Liver (tissue), 3 donors: Measurements from ENCODE around the gene RYR1.

Experiments
- ATF3 ChIP-seq: IDR thresholded peaks from 2 replicates; pipeline ENCODE4 v1.6.1; 2016; ENCODE audit warnings: antibody characterized with exemption
- CTCF ChIP-seq: fragments of 150-350 bp; IDR thresholded peaks from 2 replicates; pipeline ENCODE4 v1.5.1; 2017; ENCODE audit warnings: improper control_type of control experiment, low read depth, low read length; ENCODE audit not compliant: missing input control
- GABPA ChIP-seq, 2 donors: IDR thresholded peaks in 1 of 2; conservative IDR thresholded peaks in 1 of 2; 2 replicates each; pipeline ENCODE4 v1.6.1; 2016; ENCODE audit warnings: antibody characterized with exemption in 2 of 2, mild to moderate bottlenecking in 1 of 2, moderate library complexity in 1 of 2
- JUND ChIP-seq, 2 donors: IDR thresholded peaks; 2 replicates each; pipeline ENCODE4 v1.6.1; 2016; ENCODE audit warnings: antibody characterized with exemption in 2 of 2
- MAX ChIP-seq: IDR thresholded peaks from 2 replicates; pipeline ENCODE4 v1.6.1; 2016; ENCODE audit warnings: antibody characterized with exemption
- RAD21 ChIP-seq, 2 donors: IDR thresholded peaks; 2 replicates each; pipeline ENCODE4 v1.6.1; 2016; ENCODE audit warnings: antibody characterized with exemption in 2 of 2, mild to moderate bottlenecking in 2 of 2
- REST ChIP-seq: IDR thresholded peaks from 2 replicates; pipeline ENCODE4 v1.6.1; 2016; ENCODE audit warnings: antibody characterized with exemption, mild to moderate bottlenecking
- TAF1 ChIP-seq: conservative IDR thresholded peaks from 2 replicates; pipeline ENCODE4 v1.6.1; 2016; ENCODE audit warnings: antibody characterized with exemption, mild to moderate bottlenecking
- YY1 ChIP-seq: IDR thresholded peaks from 2 replicates; pipeline ENCODE4 v1.6.1; 2016; ENCODE audit warnings: antibody characterized with exemption, mild to moderate bottlenecking
- donor health status: healthy.
- donor health status: healthy.

GRCh38 chr19:38550376-38550775 lies 116.9 kb downstream of the RYR1 start:
- TF ChIP-seq CTCF (no peak), GABPA (IDR thresholded peaks at IDR 0.05 in 1 of 2, conservative IDR thresholded peaks at IDR 0.05 in 1 of 2) (no peak), JUND (IDR thresholded peaks at IDR 0.05) (no peak), TAF1 (no peak), REST (no peak), ATF3 (no peak), YY1 (no peak), MAX (no peak), RAD21 (IDR thresholded peaks at IDR 0.05) (no peak)
